Trophoblast cell (in vitro differentiated cells and primary cell): Measurements from ENCODE around the gene USF1.
"Not testable (repeated sequence)": the region's sequence is repeated elsewhere in the genome, so short reads cannot be mapped to it uniquely, and the experiment has no call there.

Experiments
- DNase-seq, 2 donors: peaks; one replicate each; pipeline ENCODE4 v3.0.0-alpha.2; 2016
- H2AFZ ChIP-seq: 2 replicates; pipeline ENCODE4 v1.6.1; 2013; ENCODE audit warnings: low read length, moderate library complexity, mild to moderate bottlenecking; ENCODE audit not compliant: insufficient read depth, poor library complexity
- H2AK5ac ChIP-seq: 2 replicates; pipeline ENCODE4 v1.6.1; 2013; ENCODE audit warnings: mild to moderate bottlenecking, low read length
- H2BK120ac ChIP-seq: 2 replicates; pipeline ENCODE4 v1.6.1; 2013; ENCODE audit warnings: low read length, mild to moderate bottlenecking, moderate library complexity; ENCODE audit not compliant: insufficient read depth, poor library complexity
- H2BK12ac ChIP-seq: 2 replicates; pipeline ENCODE4 v1.6.1; 2013; ENCODE audit warnings: mild to moderate bottlenecking, low read length, moderate library complexity
- H2BK5ac ChIP-seq: 2 replicates; pipeline ENCODE4 v1.6.1; 2013; ENCODE audit warnings: low read length, low read depth, moderate library complexity, mild to moderate bottlenecking; ENCODE audit not compliant: poor library complexity
- H3K14ac ChIP-seq: 2 replicates; pipeline ENCODE4 v1.6.1; 2013; ENCODE audit warnings: mild to moderate bottlenecking, low read length
- H3K18ac ChIP-seq: 2 replicates; pipeline ENCODE4 v1.6.1; 2013; ENCODE audit warnings: mild to moderate bottlenecking, low read length
- H3K23ac ChIP-seq: 2 replicates; pipeline ENCODE4 v1.6.1; 2013; ENCODE audit warnings: low read length
- H3K27ac ChIP-seq: 2 replicates; pipeline ENCODE4 v1.5.1; 2013; ENCODE audit warnings: low read depth, mild to moderate bottlenecking, inconsistent platforms, low read length, moderate library complexity
- H3K27me3 ChIP-seq: 2 replicates; pipeline ENCODE4 v1.6.1; 2013; ENCODE audit warnings: inconsistent platforms, mild to moderate bottlenecking, low read length, moderate library complexity; ENCODE audit not compliant: insufficient read depth
- H3K36me3 ChIP-seq, 2 experiments: 1 replicate in 1 of 2; 2 replicates in 1 of 2; pipeline ENCODE4 v1.6.1; 2013; ENCODE audit warnings: low read length in 2 of 2, mild to moderate bottlenecking in 2 of 2, moderate library complexity in 1 of 2; ENCODE audit not compliant: insufficient read depth in 2 of 2, control insufficient read depth in 1 of 2
- H3K4ac ChIP-seq: 2 replicates; pipeline ENCODE4 v1.6.1; 2013; ENCODE audit warnings: low read depth, mild to moderate bottlenecking, low read length, moderate library complexity
- H3K4me1 ChIP-seq, 2 experiments: 1 replicate in 1 of 2; 2 replicates in 1 of 2; pipeline ENCODE4 v1.6.1; 2013; ENCODE audit warnings: low read length in 2 of 2, mild to moderate bottlenecking in 2 of 2, moderate library complexity in 1 of 2; ENCODE audit not compliant: insufficient read depth in 2 of 2, control insufficient read depth in 1 of 2
- H3K4me2 ChIP-seq: 2 replicates; pipeline ENCODE4 v1.6.1; 2013; ENCODE audit warnings: inconsistent platforms, mild to moderate bottlenecking, low read length, moderate library complexity
- H3K4me3 ChIP-seq: 2 replicates; pipeline ENCODE4 v1.5.1; 2013; ENCODE audit warnings: mild to moderate bottlenecking, low read depth, low read length, inconsistent platforms
- H3K79me1 ChIP-seq: one replicate; pipeline ENCODE4 v1.6.1; 2013; ENCODE audit warnings: low read length
- H3K79me2 ChIP-seq: 2 replicates; pipeline ENCODE4 v1.6.1; 2013; ENCODE audit warnings: low read length, mild to moderate bottlenecking; ENCODE audit not compliant: control insufficient read depth, insufficient read depth, poor library complexity
- H3K9ac ChIP-seq: 2 replicates; pipeline ENCODE4 v1.6.1; 2013; ENCODE audit warnings: mild to moderate bottlenecking, low read length
- H3K9me3 ChIP-seq: 2 replicates; pipeline ENCODE4 v1.6.1; 2013; ENCODE audit warnings: low read depth, mild to moderate bottlenecking, control low read depth, inconsistent platforms, low read length; ENCODE audit not compliant: insufficient read depth
- H4K12ac ChIP-seq: 2 replicates; pipeline ENCODE4 v1.6.1; 2013; ENCODE audit warnings: low read depth, mild to moderate bottlenecking, low read length, moderate library complexity
- H4K8ac ChIP-seq: 2 replicates; pipeline ENCODE4 v1.6.1; 2013; ENCODE audit warnings: low read depth, mild to moderate bottlenecking, low read length, moderate library complexity
- H4K91ac ChIP-seq: one replicate; pipeline ENCODE4 v1.6.1; 2013; ENCODE audit warnings: low read depth, mild to moderate bottlenecking, low read length, moderate library complexity
- WGBS: extraction: QIAGEN DNeasy Blood & Tissue Kit; methylation state at CpG from one replicate; pipeline ENCODE4 v1.1.7; 2013; ENCODE audit warnings: missing lambda C conversion rate; ENCODE audit not compliant: insufficient read length, insufficient coverage; ENCODE audit errors: extremely low coverage; 5-methylcytosine and 5-hydroxymethylcytosine counted together

The USF1 gene

GRCh38 chr1:161019751-161020495, 25.9 kb downstream of the USF1 start:
- Histone ChIP-seq H3K79me1 (peaks cover 29% of the 10 kb centered on the region), H2AFZ (peak overlapping the region; percentile 35), H3K4ac (peak overlapping the region; percentile 39), H3K18ac (peak overlapping the region; percentile 74), H3K23ac (no peak overlapping the region), H4K91ac (peak overlapping the region; percentile 76), H3K9me3 (no peaks in the 10 kb centered on the region), H3K14ac (peak overlapping the region; percentile 63), H2AK5ac (peak overlapping the region; percentile 86), H3K27me3 (no peaks in the 10 kb centered on the region), H3K27ac (peak overlapping the region; percentile 92), H3K4me2 (peak overlapping the region; percentile 91), H3K4me1 (peaks cover 15 to 16% of the 10 kb centered on the region in 2 experiments), H3K36me3 (peaks cover 0 to 3% of the 10 kb centered on the region in 2 experiments), H2BK12ac (peak overlapping the region; percentile 51), H3K4me3 (peak overlapping the region; percentile 91), H3K79me2 (peaks cover 24% of the 10 kb centered on the region), H4K8ac (peak overlapping the region; percentile 21), H3K9ac (peak overlapping the region; percentile 95), H2BK120ac (peak overlapping the region; percentile 25), H4K12ac (peak overlapping the region; percentile 41), H2BK5ac (peak overlapping the region; percentile 69)
- WGBS, result no CpG with 5 or more reads among the region's 10 CpGs
- DNase-seq, result peak in 1 of 2 donors; percentile 42

- H4K8ac ChIP-seq, H3K27me3 ChIP-seq, H3K36me3 ChIP-seq, H3K14ac ChIP-seq, H3K4me3 ChIP-seq, H2BK120ac ChIP-seq, H2BK5ac ChIP-seq, H4K12ac ChIP-seq, H3K18ac ChIP-seq, H3K9ac ChIP-seq, H2BK12ac ChIP-seq, H2AFZ ChIP-seq, H3K9me3 ChIP-seq, H2AK5ac ChIP-seq, H4K91ac ChIP-seq, H3K23ac ChIP-seq: not testable (repeated sequence)
- peaks cover 24% of the 10 kb centered on the region for H3K79me2 ChIP-seq
- WGBS, result no CpG with 5 or more reads among the region's 15 CpGs
- peak in 1 of 2 donors; percentile 54 for DNase-seq
- peak overlapping the region; percentile 92 for H3K27ac ChIP-seq
- peaks cover 32% of the 10 kb centered on the region for H3K79me1 ChIP-seq
- peaks cover 18 to 19% of the 10 kb centered on the region in 2 experiments for H3K4me1 ChIP-seq
- H3K4ac ChIP-seq, result peak overlapping the region; percentile 39
- H3K4me2 ChIP-seq, result peak overlapping the region; percentile 91
Measured at GRCh38 chr1:161019111-161019660, 26.6 kb downstream of the USF1 start.

- peaks cover 22 to 25% of the 10 kb centered on the region in 2 experiments for H3K4me1 ChIP-seq
- H3K23ac ChIP-seq, result no peak overlapping the region
- no peak overlapping the region for H2AFZ ChIP-seq
- H3K4me3 ChIP-seq, result no peak overlapping the region
- H2BK120ac ChIP-seq, result no peak overlapping the region
- WGBS, result no CpG with 5 or more reads among the region's 1 CpG
- H3K4me2 ChIP-seq, result peak overlapping the region; percentile 91
- peak overlapping the region; percentile 70 for H2AK5ac ChIP-seq
- peaks cover 36% of the 10 kb centered on the region for H3K79me1 ChIP-seq
- no peak overlapping the region for H4K91ac ChIP-seq
- H3K18ac ChIP-seq, result no peak overlapping the region
- peaks cover 0 to 3% of the 10 kb centered on the region in 2 experiments for H3K36me3 ChIP-seq
- no peak overlapping the region for H3K14ac ChIP-seq
- no peak for DNase-seq
- H3K9ac ChIP-seq, result no peak overlapping the region
- no peak overlapping the region for H2BK12ac ChIP-seq
- H4K8ac ChIP-seq, result peak overlapping the region; percentile 6
- peak overlapping the region; percentile 86 for H3K27ac ChIP-seq
- H3K9me3 ChIP-seq, result no peaks in the 10 kb centered on the region
- H4K12ac ChIP-seq, result no peak overlapping the region
- peak overlapping the region; percentile 11 for H2BK5ac ChIP-seq
- H3K4ac ChIP-seq, result peak overlapping the region; percentile 39
- no peaks in the 10 kb centered on the region for H3K27me3 ChIP-seq
- H3K79me2 ChIP-seq, result peaks cover 24% of the 10 kb centered on the region
Measured at GRCh38 chr1:161018631-161018930, 27.2 kb downstream of the USF1 start.

- Histone ChIP-seq H2BK120ac (peak overlapping the region; percentile 26), H3K9ac (no peak overlapping the region), H2AFZ (no peak overlapping the region), H4K12ac (no peak overlapping the region), H2BK5ac (peak overlapping the region; percentile 32), H3K4me1 (peaks cover 27 to 30% of the 10 kb centered on the region in 2 experiments), H3K36me3 (peaks cover 0 to 3% of the 10 kb centered on the region in 2 experiments), H4K91ac (peak overlapping the region; percentile 49), H3K14ac (peak overlapping the region; percentile 65), H3K9me3 (no peaks in the 10 kb centered on the region), H2BK12ac (peak overlapping the region; percentile 55), H3K4me2 (peak overlapping the region; percentile 91), H4K8ac (peak overlapping the region; percentile 6), H3K27ac (peak overlapping the region; percentile 86), H3K79me2 (peaks cover 27% of the 10 kb centered on the region), H3K79me1 (peaks cover 41% of the 10 kb centered on the region), H3K4ac (peak overlapping the region; percentile 39), H3K4me3 (no peak overlapping the region), H3K18ac (peak overlapping the region; percentile 51), H3K27me3 (no peaks in the 10 kb centered on the region), H3K23ac (no peak overlapping the region), H2AK5ac (peak overlapping the region; percentile 34)
- WGBS, result no CpG with 5 or more reads among the region's 5 CpGs
- DNase-seq, result peak in 1 of 2 donors; percentile 28
Measured at GRCh38 chr1:161017756-161018630, 27.8 kb downstream of the USF1 start.
